Tongue (tissue), 2 donors: ENCODE results near the gene SLC44A1. TPM values are rescaled to one million over a fixed set of nuclear protein-coding genes. Genes with fewer than 3 reads are reported as not detected.

Experiments
- DNase-seq: peaks from one replicate; pipeline ENCODE4 v3.0.0-alpha.2; 2015
- total RNA-seq: library from RNA; depleted of rRNA; stranded (reverse); fragments of >200 nt; gene quantifications from one replicate; pipeline ENCODE4 v1.2.3, GENCODE V29; 2014

SLC44A1 gene
- total RNA-seq, 1 donor from 2014 or later, result 32.0 TPM

- no peak for DNase-seq
These were observed 149.3 kb downstream of the SLC44A1 start for GRCh38 chr9:105393576-105394344.

GRCh38 chr9:105396441-105396840 is 152.0 kb downstream of the SLC44A1 start:
- no peak for DNase-seq

GRCh38 chr9:105396901-105397300 is 152.4 kb downstream of the SLC44A1 start:
- DNase-seq, result peak; percentile 30

- DNase-seq, result no peak
These were observed 154.7 kb downstream of the SLC44A1 start for GRCh38 chr9:105399117-105399516.

GRCh38 chr9:105401651-105402050 is 157.2 kb downstream of the SLC44A1 start:
- DNase-seq, result peak; percentile 51

GRCh38 chr9:105403552-105404248 is 159.2 kb downstream of the SLC44A1 start:
- no peak for DNase-seq

GRCh38 chr9:105405514-105406131 is 161.2 kb downstream of the SLC44A1 start:
- no peak for DNase-seq

- DNase-seq, result no peak
These were observed 161.9 kb downstream of the SLC44A1 start for GRCh38 chr9:105406369-105406768.

- peak; percentile 38 for DNase-seq
These were observed 169.1 kb downstream of the SLC44A1 start for GRCh38 chr9:105413525-105413924.

GRCh38 chr9:105414947-105415661 is 170.7 kb downstream of the SLC44A1 start:
- DNase-seq, result peak; percentile 90

GRCh38 chr9:105415662-105415980 is 171.2 kb downstream of the SLC44A1 start:
- no peak for DNase-seq

- no peak for DNase-seq
These were observed 172.4 kb downstream of the SLC44A1 start for GRCh38 chr9:105416840-105417239.

- DNase-seq, result no peak
These were observed 174.4 kb downstream of the SLC44A1 start for GRCh38 chr9:105418588-105419500.

- no peak for DNase-seq
These were observed 175.6 kb downstream of the SLC44A1 start for GRCh38 chr9:105419816-105420597.

- DNase-seq, result no peak
These were observed 176.7 kb downstream of the SLC44A1 start for GRCh38 chr9:105421154-105421553.

GRCh38 chr9:105421864-105422263 is 177.4 kb downstream of the SLC44A1 start:
- no peak for DNase-seq

GRCh38 chr9:105425816-105426433 is 181.5 kb downstream of the SLC44A1 start:
- DNase-seq, result no peak

- DNase-seq, result no peak
These were observed 182.2 kb downstream of the SLC44A1 start for GRCh38 chr9:105426657-105427056.

- DNase-seq, result no peak
These were observed 187.2 kb downstream of the SLC44A1 start for GRCh38 chr9:105431424-105432246.
